Fibroblast of skin of right quadriceps (primary cell): ENCODE data around the gene EPHA10.
"Not testable (repeated sequence)": the region's sequence is repeated elsewhere in the genome, so short reads cannot be mapped to it uniquely, and the experiment has no call there.

Source experiments
- DNase-seq: peaks from one replicate; pipeline ENCODE4 v3.0.0-alpha.2; 2013

Gene EPHA10

DNA sequence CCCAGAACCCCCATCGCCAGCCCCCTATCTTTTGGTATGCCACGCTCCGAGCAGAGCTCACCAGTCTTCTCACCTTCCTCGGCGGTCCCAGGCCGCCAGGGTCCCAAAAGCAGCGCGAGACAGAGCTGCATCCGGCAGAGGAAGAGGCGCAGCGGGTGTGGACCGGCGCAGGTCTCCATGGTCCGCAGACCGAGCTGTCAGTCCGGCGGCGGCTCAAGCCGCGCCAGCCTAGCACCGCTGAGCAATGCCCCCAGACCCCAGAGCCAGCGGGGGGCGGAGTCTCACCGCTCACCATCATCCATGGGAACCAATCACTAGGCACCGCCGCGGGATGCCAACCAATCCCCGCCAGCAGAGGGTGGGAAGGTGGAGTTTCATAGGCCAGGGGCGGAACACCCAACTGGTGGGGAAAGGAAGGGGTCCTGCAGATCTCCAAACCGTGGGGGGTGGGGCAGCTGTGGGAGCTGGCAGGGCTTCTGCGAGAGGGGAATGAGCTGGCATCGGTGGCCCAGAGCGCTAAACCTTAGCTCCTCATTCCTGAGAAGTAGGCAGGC lies at the start of gene EPHA10:
Gene EPHA10, minus strand, starts transcription at position 233 of the 554 bp plus-strand sequence. Its CDS starts 54 bp downstream, at position 179.
- DNase-seq = no peak

DNA sequence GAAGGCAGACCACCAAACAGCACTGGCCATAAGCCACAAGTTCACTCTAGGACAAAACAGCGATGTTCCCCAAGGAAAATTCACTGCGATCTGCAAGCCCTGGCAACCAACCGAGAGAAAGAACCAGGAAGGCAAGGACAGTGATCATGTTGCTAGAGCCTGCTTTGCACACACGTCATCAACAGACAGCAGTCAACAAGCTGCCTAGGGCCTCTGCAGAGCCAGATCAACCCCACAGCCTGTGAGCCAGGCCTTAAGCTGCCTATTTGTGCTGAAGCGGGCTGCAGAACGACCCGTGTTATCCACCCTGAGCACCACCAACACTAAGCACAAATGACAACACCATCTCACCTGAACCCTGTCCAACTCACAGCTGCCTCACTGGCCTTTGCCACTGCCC lies 49.3 kb upstream of the EPHA10 start:
- DNase-seq = no peak

DNA sequence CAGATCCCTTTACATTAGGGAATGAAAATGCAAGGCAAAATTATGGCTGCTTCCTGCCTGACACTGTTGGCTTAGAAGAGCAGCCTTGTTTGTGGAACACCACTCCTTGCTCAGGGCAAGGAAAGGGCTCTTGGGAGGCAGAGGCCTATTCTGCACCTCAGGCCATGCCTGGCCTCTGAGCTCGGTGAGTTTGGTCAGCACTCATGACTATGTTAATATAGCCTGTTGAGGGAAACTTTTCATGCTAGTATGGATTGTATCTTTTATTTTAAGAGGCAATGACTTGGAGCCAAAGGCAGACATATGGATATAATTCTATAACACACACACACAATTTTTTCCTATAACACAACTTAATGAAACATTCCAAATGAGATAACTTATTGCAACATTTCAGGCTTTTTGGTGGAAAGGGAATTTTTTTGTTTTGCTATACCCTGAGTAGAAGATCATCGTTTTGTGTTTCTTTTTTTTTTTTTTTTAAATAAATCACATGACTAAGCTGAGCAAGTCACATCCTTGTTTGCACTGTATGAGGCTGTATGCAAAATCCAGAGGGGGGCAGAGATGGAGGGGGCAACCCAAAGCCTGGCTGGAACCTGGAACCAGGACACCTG lies 48.7 kb upstream of the EPHA10 start:
- no peak for DNase-seq

- peak; percentile 76 for DNase-seq
Measured at GRCh38 chr1:37811027-37811655, 46.2 kb upstream of the EPHA10 start.

DNA sequence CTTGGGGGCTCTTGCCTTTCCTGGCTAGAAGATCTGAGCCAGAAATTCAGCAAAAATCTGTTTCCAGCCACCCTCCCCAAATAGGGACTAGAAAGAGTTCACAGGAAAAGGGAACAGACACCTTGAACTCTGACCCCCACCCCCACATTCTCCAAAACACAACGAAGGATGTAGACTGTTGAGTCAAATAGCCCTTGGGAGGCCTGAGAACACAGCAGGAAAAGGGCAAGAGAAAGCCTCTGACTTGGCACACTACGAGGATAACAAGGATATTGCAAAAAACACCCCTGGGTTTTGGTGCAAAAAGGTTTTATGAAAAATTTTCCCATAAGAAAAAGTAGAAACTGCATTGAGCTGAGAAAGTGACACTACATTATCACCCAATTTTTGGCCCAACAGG lies 45.0 kb upstream of the EPHA10 start:
- DNase-seq = no peak

DNA sequence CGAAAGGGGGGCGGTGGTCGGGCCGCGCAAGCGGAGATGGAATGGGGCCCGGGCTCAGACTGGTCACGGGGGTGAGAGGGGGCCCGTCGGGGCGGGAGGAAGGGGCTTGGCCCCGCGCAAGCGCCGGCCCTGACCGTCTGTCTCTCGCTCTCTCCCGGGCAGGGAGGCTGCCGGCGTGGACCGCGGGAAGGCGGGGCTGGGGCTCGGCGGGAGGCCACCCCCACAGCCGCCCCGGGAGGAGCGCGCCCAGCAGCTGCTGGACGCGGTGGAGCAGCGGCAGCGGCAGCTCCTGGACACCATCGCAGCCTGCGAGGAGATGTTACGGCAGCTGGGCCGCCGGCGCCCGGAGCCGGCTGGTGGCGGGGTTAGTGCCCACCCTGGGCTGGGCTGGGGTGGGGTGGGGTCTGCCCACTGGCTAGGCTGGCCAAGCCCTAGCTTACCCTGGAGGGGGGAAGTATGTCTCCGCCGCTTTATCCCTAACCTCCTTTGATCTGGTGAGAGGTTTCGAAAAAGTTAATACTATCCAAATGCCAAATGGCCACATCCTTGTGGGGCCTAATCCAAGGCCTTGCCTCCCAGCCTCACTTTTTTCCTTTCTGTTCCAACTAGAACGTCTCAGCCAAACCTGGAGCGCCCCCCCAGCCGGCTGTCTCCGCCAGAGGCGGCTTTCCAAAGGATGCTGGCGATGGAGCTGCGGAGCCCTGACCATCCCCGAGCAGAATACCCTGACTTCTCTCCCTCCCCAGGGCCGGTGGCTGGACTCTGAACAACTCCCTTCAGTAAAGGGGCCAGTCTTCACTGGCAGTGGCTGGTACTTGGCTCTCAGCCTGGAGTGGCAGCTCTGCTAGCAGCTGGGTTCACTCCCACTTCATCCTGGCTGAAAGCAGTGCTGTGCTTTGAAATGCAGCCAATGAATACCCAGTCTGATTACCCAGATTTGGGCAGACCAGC lies 43.7 kb upstream of the EPHA10 start:
- DNase-seq = peak; percentile 74

GRCh38 chr1:37807555-37808368 lies 42.8 kb upstream of the EPHA10 start, which contains the start of the genes C1orf122 and YRDC:
Gene C1orf122 (plus strand): TSS chr1:37807790. CDS start chr1:37808405, 615 bp downstream.
Gene YRDC (minus strand): TSS chr1:37808208. CDS start chr1:37808180, 28 bp downstream.
- peak; percentile 92 for DNase-seq

DNA sequence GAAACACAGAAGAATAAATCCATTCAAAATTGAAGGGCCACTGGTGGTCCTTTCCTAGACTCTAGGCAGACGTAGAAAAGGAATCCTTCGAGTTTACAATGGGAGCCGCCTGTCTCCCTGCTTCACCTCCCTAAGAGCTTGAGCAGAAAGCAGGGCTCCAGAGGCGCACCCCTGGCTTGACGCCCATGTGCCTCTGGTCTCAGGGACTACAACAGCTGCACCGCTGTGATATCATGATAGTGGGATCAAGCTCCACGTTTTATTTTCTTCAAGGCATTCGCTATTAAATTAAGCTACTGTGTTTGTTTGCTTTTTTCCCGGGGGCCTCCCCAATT lies 42.3 kb upstream of the EPHA10 start:
- no peak for DNase-seq

- DNase-seq = no peak
Measured at GRCh38 chr1:37802439-37802838, 37.5 kb upstream of the EPHA10 start.

GRCh38 chr1:37797750-37798345 lies 32.9 kb upstream of the EPHA10 start:
- no peak for DNase-seq

GRCh38 chr1:37795340-37796125 lies 30.6 kb upstream of the EPHA10 start:
- peak; percentile 38 for DNase-seq

- DNase-seq = no peak
Measured at GRCh38 chr1:37794372-37795339, 29.7 kb upstream of the EPHA10 start.

GRCh38 chr1:37793773-37794371 lies 29.0 kb upstream of the EPHA10 start, which contains the start of gene MANEAL:
Gene MANEAL (plus strand): TSS chr1:37793847. CDS start chr1:37794183, 336 bp downstream.
- DNase-seq = peak; percentile 38

DNA sequence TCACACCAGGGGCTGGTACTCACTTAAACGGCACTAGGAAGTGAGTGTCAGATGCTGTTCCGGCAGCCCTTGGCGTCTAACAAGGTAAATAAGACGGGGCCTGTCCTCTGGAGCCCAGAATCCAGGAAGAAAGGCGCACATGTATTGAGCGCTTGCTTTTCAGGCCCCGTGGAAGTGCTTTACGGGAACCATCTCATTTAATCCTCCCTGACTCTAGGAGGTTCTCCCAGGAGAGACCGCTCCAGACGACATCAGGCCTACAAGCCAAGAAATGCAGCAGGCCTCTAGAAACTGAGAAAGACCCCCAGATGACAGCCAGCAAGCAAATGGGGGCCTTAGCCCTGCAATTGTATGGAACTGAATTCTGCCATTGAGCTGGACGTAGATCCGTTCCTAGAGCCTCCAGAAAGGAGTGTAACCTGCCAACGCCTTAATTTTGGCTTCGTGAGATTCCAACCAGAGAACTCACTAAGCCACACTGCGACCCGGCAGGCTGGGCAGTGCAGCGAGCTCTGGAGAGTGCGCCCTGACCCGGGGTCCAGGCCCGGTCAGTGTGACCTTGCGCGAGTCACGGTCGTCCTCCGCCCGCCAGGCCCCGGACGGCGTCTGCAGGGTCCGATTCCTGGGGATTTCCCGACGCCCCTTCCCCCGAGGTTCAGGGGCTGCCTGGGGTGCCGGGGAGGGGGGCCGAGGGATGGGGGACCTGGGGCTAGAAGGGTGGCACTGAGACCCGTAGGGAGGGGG lies 28.2 kb upstream of the EPHA10 start:
- no peak for DNase-seq

- DNase-seq = no peak
Measured at GRCh38 chr1:37782491-37782890, 17.6 kb upstream of the EPHA10 start.

GRCh38 chr1:37778654-37779053 lies 13.7 kb upstream of the EPHA10 start:
- no peak for DNase-seq

DNA sequence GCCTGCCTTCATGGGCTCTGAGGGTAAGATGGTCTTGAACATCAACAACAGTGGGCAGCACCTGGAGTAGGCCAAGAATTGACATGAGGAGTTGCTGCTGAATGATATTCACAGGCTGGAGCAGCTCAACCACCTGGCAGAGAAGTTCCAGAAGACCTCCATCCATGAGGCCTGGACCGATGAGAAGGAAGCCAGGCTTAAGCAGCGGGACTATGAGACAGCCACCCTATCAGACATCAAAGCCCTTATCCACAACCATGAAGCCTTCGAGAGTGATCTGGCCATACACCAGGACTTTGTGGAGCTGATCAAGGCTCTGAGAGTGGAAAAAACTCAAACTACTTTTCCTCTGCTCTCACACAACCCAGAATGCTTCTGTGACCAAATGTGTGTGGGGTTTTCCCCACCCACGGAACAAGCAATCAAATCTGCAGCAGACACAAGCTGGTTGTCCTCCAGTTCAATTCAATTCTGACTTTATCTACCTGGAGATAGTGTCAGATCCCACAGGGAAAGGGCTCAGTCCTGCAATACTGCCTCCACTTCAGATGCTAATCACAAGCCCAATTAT lies 12.1 kb upstream of the EPHA10 start:
- DNase-seq = no peak

DNA sequence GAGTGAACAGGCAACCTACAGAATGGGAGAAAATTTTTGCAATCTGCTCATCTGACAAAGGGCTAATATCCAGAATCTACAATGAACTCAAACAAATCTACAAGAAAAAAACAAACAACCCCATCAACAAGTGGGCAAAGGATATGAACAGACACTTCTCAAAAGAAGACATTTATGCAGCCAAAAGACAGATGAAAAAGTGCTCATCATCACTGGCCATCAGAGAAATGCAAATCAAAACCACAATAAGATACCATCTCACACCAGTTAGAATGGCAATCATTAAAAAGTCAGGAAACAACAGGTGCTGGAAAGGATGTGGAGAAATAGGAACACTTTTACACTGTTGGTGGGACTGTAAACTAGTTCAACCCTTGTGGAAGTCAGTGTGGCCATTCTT lies 6.5 kb upstream of the EPHA10 start:
- not testable (repeated sequence) for DNase-seq
